ENCODE measurements around the gene MACROD2. TPM values are rescaled to one million over a fixed set of nuclear protein-coding genes. Genes with fewer than 3 reads are reported as not detected.

The MACROD2 gene
- total RNA-seq, 1 experiment from 2014 or later: 1.4 TPM

DNA sequence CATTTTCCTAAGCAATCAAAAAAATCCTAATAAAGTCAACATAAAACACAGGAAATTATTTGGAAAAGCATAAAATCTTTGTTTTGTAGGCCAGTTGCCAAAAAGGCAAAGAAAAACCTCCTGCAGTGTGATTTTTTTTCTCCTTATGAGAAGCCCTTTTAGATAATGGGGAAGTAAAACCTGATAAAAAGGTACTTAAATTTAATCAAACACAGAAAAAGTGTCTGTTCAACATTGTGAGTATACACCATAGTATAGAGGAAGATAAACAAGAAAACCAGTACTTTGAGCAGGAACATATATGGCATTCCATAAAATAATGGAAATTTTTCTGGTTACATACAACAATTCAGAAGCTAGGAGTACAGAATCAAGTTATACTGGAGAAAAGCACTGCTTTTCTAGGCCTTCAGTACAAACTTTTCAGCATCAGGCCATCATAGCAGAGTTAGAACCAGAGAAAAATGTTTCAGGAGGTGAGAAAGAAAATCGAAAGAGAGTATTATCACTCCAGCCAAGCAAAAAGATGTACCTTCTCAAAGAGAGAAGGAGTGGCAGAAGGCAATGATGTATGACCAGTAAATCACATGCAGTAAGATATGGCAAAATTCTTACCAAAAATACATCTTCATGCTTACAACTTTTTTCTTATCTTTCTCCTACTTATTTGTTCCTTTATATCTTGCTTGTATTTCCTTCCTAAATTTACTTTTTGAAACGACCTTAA, 2083.0 kb downstream of the MACROD2 start:
- POLR2A ChIA-PET (ENCODE audit: low non-redundant PET): no interaction called here
- Histone ChIP-seq H3K27ac (ENCODE audit: low read depth, low read length, poor library complexity, severe bottlenecking) (no peak overlapping the region), H3K36me3 (ENCODE audit: insufficient read depth, low read length, poor library complexity, severe bottlenecking) (no peaks in the 10 kb centered on the region), H3K4me3 (ENCODE audit: low read depth, low read length, poor library complexity, severe bottlenecking) (no peak overlapping the region), H3K27me3 (replicated peaks; ENCODE audit: insufficient read depth, low read depth, low read length, poor library complexity) (no peaks in the 10 kb centered on the region), H3K4me1 (ENCODE audit: insufficient read depth, low read length, poor library complexity, severe bottlenecking) (no peaks in the 10 kb centered on the region), H3K9me3 (ENCODE audit: low read depth, low read length, poor library complexity, severe bottlenecking) (peaks cover 6% of the 10 kb centered on the region)
- DNase-seq (ENCODE audit: low spot score): no peak
- intact Hi-C loops (cut with micrococcal nuclease; ENCODE audit: unreplicated experiment): no loop called here
- TF ChIP-seq EZH2 (IDR thresholded peaks at IDR 0.05; ENCODE audit: borderline replicate concordance, low read depth, low read length, poor library complexity, severe bottlenecking): no peak
- TF ChIP-seq, protein P1, sequence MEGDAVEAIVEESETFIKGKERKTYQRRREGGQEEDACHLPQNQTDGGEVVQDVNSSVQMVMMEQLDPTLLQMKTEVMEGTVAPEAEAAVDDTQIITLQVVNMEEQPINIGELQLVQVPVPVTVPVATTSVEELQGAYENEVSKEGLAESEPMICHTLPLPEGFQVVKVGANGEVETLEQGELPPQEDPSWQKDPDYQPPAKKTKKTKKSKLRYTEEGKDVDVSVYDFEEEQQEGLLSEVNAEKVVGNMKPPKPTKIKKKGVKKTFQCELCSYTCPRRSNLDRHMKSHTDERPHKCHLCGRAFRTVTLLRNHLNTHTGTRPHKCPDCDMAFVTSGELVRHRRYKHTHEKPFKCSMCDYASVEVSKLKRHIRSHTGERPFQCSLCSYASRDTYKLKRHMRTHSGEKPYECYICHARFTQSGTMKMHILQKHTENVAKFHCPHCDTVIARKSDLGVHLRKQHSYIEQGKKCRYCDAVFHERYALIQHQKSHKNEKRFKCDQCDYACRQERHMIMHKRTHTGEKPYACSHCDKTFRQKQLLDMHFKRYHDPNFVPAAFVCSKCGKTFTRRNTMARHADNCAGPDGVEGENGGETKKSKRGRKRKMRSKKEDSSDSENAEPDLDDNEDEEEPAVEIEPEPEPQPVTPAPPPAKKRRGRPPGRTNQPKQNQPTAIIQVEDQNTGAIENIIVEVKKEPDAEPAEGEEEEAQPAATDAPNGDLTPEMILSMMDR (conservative IDR thresholded peaks at IDR 0.05; ENCODE audit: low read depth, low read length): no peak
- CTCF ChIA-PET: no interaction called here
- BruUV-seq (replicated peaks): no TSS peak

DNA sequence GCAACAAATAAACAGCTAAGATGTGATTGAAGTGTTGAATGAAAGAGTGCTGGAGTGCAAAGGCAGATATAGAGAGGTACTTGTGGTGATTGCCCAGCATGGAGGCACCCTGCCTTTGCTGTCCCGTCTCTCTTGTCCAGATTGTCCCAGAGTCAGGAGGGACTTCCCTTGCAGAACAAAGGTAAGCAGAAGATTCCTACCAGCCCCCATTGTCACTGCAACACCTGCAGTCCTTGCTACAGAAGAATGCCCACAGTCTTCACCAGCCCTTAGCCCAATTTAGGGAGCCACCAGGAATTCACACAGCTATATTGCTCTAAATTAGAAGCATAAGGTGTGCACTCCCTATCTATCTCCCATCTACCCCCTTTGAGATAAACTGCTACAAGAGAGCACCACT, 2086.1 kb downstream of the MACROD2 start:
- TF ChIP-seq EZH2 (IDR thresholded peaks at IDR 0.05; ENCODE audit: borderline replicate concordance, low read depth, low read length, poor library complexity, severe bottlenecking): no peak
- TF ChIP-seq, protein P1 (conservative IDR thresholded peaks at IDR 0.05; ENCODE audit: low read depth, low read length): no peak
- no peak for DNase-seq (ENCODE audit: low spot score)
- POLR2A ChIA-PET (ENCODE audit: low non-redundant PET): no interaction called here
- CTCF ChIA-PET: no interaction called here
- BruUV-seq (replicated peaks): no TSS peak
- Histone ChIP-seq H3K27ac (ENCODE audit: low read depth, low read length, poor library complexity, severe bottlenecking) (no peak overlapping the region), H3K36me3 (ENCODE audit: insufficient read depth, low read length, poor library complexity, severe bottlenecking) (no peaks in the 10 kb centered on the region), H3K4me3 (ENCODE audit: low read depth, low read length, poor library complexity, severe bottlenecking) (no peak overlapping the region), H3K9me3 (ENCODE audit: low read depth, low read length, poor library complexity, severe bottlenecking) (peaks cover 13% of the 10 kb centered on the region), H3K27me3 (replicated peaks; ENCODE audit: insufficient read depth, low read depth, low read length, poor library complexity) (no peaks in the 10 kb centered on the region), H3K4me1 (ENCODE audit: insufficient read depth, low read length, poor library complexity, severe bottlenecking) (no peaks in the 10 kb centered on the region)
- intact Hi-C loops (cut with micrococcal nuclease; ENCODE audit: unreplicated experiment): no loop called here

DNA sequence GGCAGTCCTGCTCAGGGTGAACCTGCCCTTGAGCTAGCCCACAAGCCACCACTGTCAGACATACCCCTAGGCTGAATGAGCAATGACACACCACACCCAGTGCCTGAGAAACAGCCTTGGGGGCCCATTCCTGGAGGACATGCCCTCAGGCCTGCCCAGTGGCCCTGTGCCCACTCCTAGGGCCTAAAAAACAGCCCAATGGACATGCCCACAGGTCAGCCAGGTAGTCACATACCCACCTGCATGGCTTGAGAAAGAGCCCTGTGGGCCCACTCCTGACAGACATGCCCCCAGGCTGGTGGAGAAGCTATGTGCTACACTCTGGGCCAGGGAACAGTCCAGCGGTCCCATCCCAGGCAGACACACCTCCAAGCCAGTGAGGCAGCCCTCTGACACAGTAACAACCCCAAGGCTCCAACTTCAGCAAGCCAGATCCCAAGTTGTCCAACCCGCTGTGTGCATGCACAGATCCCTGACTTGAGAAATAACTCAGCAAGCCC, 2086.8 kb downstream of the MACROD2 start:
- no peak for DNase-seq (ENCODE audit: low spot score)
- intact Hi-C loops (cut with micrococcal nuclease; ENCODE audit: unreplicated experiment): no loop called here
- BruUV-seq (replicated peaks): no TSS peak
- Histone ChIP-seq H3K27ac (ENCODE audit: low read depth, low read length, poor library complexity, severe bottlenecking) (no peak overlapping the region), H3K4me3 (ENCODE audit: low read depth, low read length, poor library complexity, severe bottlenecking) (no peak overlapping the region), H3K27me3 (replicated peaks; ENCODE audit: insufficient read depth, low read depth, low read length, poor library complexity) (no peaks in the 10 kb centered on the region), H3K4me1 (ENCODE audit: insufficient read depth, low read length, poor library complexity, severe bottlenecking) (no peaks in the 10 kb centered on the region), H3K9me3 (ENCODE audit: low read depth, low read length, poor library complexity, severe bottlenecking) (peaks cover 17% of the 10 kb centered on the region), H3K36me3 (ENCODE audit: insufficient read depth, low read length, poor library complexity, severe bottlenecking) (no peaks in the 10 kb centered on the region)
- TF ChIP-seq EZH2 (IDR thresholded peaks at IDR 0.05; ENCODE audit: borderline replicate concordance, low read depth, low read length, poor library complexity, severe bottlenecking): no peak
- TF ChIP-seq, protein P1 (conservative IDR thresholded peaks at IDR 0.05; ENCODE audit: low read depth, low read length): no peak
- POLR2A ChIA-PET (ENCODE audit: low non-redundant PET): no interaction called here
- CTCF ChIA-PET: no interaction called here
